IMR-90 (cell line): ENCODE measurements around the gene EHF. TPM values are rescaled to one million over a fixed set of nuclear protein-coding genes. Genes with fewer than 3 reads are reported as not detected.

ENCODE experiments used
- ATAC-seq: fragments of 200-7000 bp; cut with Tn5 transposase; 2 replicates; pipeline ENCODE4 v1.9.1; 2020; ENCODE audit warnings: low read depth, mild to moderate bottlenecking, moderate library complexity
- BruUV-seq: library from RNA; stranded (reverse); fragments of 400-500 nt; replicated peaks from 2 replicates; lab custom pipeline; 2021; lab: Mats Ljungman, UMichigan
- CTCF ChIA-PET: fragments of 300-600 bp; formaldehyde crosslinking; extraction: SDS; loops from one replicate; lab custom pipeline; 2021; ENCODE audit warnings: antibody characterized with exemption; lab: Yijun Ruan, JAX
- POLR2A ChIA-PET: fragments of 300-600 bp; sonication (Branson Sonifier 250); formaldehyde crosslinking; loops from one replicate; lab custom pipeline; 2022; ENCODE audit warnings: antibody characterized with exemption; ENCODE audit not compliant: unreplicated experiment; lab: Charles Lee
- DNase-seq: peaks from one replicate; pipeline ENCODE4 v3.0.0; 2013
- H2AFZ ChIP-seq: replicated peaks from 2 replicates; pipeline ENCODE3; 2013; ENCODE audit warnings: low read length, mild to moderate bottlenecking; ENCODE audit not compliant: poor library complexity
- H2AK5ac ChIP-seq: 2 replicates; pipeline ENCODE4 v1.6.1; 2013; ENCODE audit warnings: low read depth, low read length, inconsistent platforms
- H2AK9ac ChIP-seq: replicated peaks from 2 replicates; pipeline ENCODE3; 2013; ENCODE audit warnings: mild to moderate bottlenecking, low read depth, low read length, moderate library complexity; ENCODE audit not compliant: poor library complexity
- H2BK120ac ChIP-seq: 2 replicates; pipeline ENCODE4 v1.6.1; 2013; ENCODE audit warnings: low read depth, low read length, inconsistent platforms
- H2BK15ac ChIP-seq: 3 replicates; pipeline ENCODE4 v1.6.1; 2013; ENCODE audit warnings: low read depth, low read length, inconsistent platforms
- H2BK20ac ChIP-seq: 2 replicates; pipeline ENCODE4 v1.6.1; 2013; ENCODE audit warnings: low read depth, mild to moderate bottlenecking, inconsistent platforms, low read length, moderate library complexity
- H2BK5ac ChIP-seq: 2 replicates; pipeline ENCODE4 v1.6.1; 2013; ENCODE audit warnings: mild to moderate bottlenecking, low read depth, low read length, inconsistent platforms; ENCODE audit not compliant: poor library complexity, severe bottlenecking
- H3K14ac ChIP-seq: replicated peaks from 2 replicates; pipeline ENCODE4 v1.6.1; 2013; ENCODE audit warnings: low read depth, low read length, inconsistent platforms
- H3K18ac ChIP-seq: 2 replicates; pipeline ENCODE4 v1.6.1; 2013; ENCODE audit warnings: low read depth, low read length, control low read depth
- H3K23ac ChIP-seq: 2 replicates; pipeline ENCODE4 v1.6.1; 2013; ENCODE audit warnings: low read depth, low read length, inconsistent platforms
- H3K27ac ChIP-seq: 2 replicates; pipeline ENCODE4 v1.5.1; 2013; ENCODE audit warnings: mild to moderate bottlenecking, control low read depth, low read length; ENCODE audit not compliant: insufficient read depth
- H3K27me3 ChIP-seq: 2 replicates; pipeline ENCODE4 v1.6.1; 2013; ENCODE audit warnings: low read length; ENCODE audit not compliant: control insufficient read depth, insufficient read depth
- H3K36me3 ChIP-seq: 2 replicates; pipeline ENCODE4 v1.6.1; 2013; ENCODE audit warnings: low read length, mixed read lengths; ENCODE audit not compliant: control insufficient read depth, insufficient read depth
- H3K4ac ChIP-seq: 2 replicates; pipeline ENCODE4 v1.6.1; 2013; ENCODE audit warnings: low read depth, low read length, inconsistent platforms
- H3K4me1 ChIP-seq: 2 replicates; pipeline ENCODE4 v1.6.1; 2013; ENCODE audit warnings: low read length, mixed read lengths; ENCODE audit not compliant: control insufficient read depth, insufficient read depth
- H3K4me2 ChIP-seq: 2 replicates; pipeline ENCODE4 v1.6.1; 2013; ENCODE audit warnings: low read depth, mild to moderate bottlenecking, control low read depth, low read length, moderate library complexity
- H3K4me3 ChIP-seq: 2 replicates; pipeline ENCODE4 v1.5.1; 2013; ENCODE audit warnings: low read depth, mild to moderate bottlenecking, control low read depth, low read length, moderate library complexity; ENCODE audit not compliant: insufficient read depth
- H3K56ac ChIP-seq: 2 replicates; pipeline ENCODE4 v1.6.1; 2013; ENCODE audit warnings: low read length, inconsistent platforms; ENCODE audit not compliant: insufficient read depth; ENCODE audit errors: extremely low read depth
- H3K79me1 ChIP-seq, 2 experiments: 2 replicates each; pipeline ENCODE4 v1.6.1; 2013; ENCODE audit warnings: low read length in 2 of 2, inconsistent platforms in 1 of 2, low read depth in 1 of 2
- H3K9ac ChIP-seq: 2 replicates; pipeline ENCODE4 v1.6.1; 2013; ENCODE audit warnings: low read depth, low read length, control low read depth
- H3K9me1 ChIP-seq: 2 replicates; pipeline ENCODE4 v1.6.1; 2013; ENCODE audit warnings: low read length, inconsistent platforms; ENCODE audit not compliant: insufficient read depth
- H3K9me3 ChIP-seq: 2 replicates; pipeline ENCODE4 v1.6.1; 2013; ENCODE audit warnings: low read length; ENCODE audit not compliant: control insufficient read depth, insufficient read depth
- H4K20me1 ChIP-seq: 2 replicates; pipeline ENCODE4 v1.6.1; 2013; ENCODE audit warnings: low read length, inconsistent platforms; ENCODE audit not compliant: insufficient read depth
- H4K5ac ChIP-seq: 2 replicates; pipeline ENCODE4 v1.6.1; 2013; ENCODE audit warnings: mild to moderate bottlenecking, low read depth, low read length, control low read depth
- H4K8ac ChIP-seq, 2 experiments: 2 replicates each; pipeline ENCODE4 v1.6.1; 2013; ENCODE audit warnings: low read depth in 2 of 2, low read length in 2 of 2, control low read depth in 1 of 2, inconsistent platforms in 1 of 2
- H4K91ac ChIP-seq: 2 replicates; pipeline ENCODE4 v1.6.1; 2013; ENCODE audit warnings: low read depth, low read length, inconsistent platforms; ENCODE audit not compliant: insufficient read depth
- SMC3 ChIP-seq: fragments of 150-350 bp; IDR thresholded peaks from 2 replicates; pipeline ENCODE4 v1.6.1; 2016; ENCODE audit warnings: low read depth, mild to moderate bottlenecking, antibody characterized with exemption, low read length, moderate library complexity
- WGBS, 2 experiments: methylation state at CpG; one replicate each; pipeline versions ENCODE4 v1.1.5 to v1.1.7; 2013; ENCODE audit warnings: missing lambda C conversion rate in 2 of 2; ENCODE audit not compliant: insufficient read length in 1 of 2; ENCODE audit errors: extremely low coverage in 2 of 2; 5-methylcytosine and 5-hydroxymethylcytosine counted together
- dilution Hi-C: fragments of 300-500 bp; cut with HindIII; formaldehyde crosslinking; loops from one replicate; pipeline ENCODE4 v1.14.3; 2018; ENCODE audit warnings: low sequenced_read_pairs; ENCODE audit not compliant: unreplicated experiment
- in situ Hi-C: fragments of 300-500 bp; cut with MboI; formaldehyde crosslinking; loops from 3 replicates; pipeline ENCODE4 v1.14.3; 2019; ENCODE audit warnings: low sequenced_read_pairs, inconsistent platforms, mixed read lengths
- intact Hi-C: fragments of 100-400 bp; cut with micrococcal nuclease; formaldehyde crosslinking; loops from 2 replicates; pipeline ENCODE4 v1.10.0; 2022
- polyA plus RNA-seq, 3 experiments: library from polyadenylated mRNA; depleted of rRNA; stranded (reverse); fragments of >200 nt; gene quantifications; 2 replicates each; pipeline ENCODE4 v1.2.3, GENCODE V29; 2012; ENCODE audit warnings: low replicate concordance in 1 of 3
- total RNA-seq: library from RNA; depleted of rRNA; stranded (reverse); fragments of >200 nt; gene quantifications from 2 replicates; pipeline ENCODE4 v1.2.3, GENCODE V29; 2012

EHF gene
- total and polyA plus RNA-seq, 2 of the 4 experiments (the other 2 are of a cell fraction), result under 0.01 TPM; not detected in 1

DNA sequence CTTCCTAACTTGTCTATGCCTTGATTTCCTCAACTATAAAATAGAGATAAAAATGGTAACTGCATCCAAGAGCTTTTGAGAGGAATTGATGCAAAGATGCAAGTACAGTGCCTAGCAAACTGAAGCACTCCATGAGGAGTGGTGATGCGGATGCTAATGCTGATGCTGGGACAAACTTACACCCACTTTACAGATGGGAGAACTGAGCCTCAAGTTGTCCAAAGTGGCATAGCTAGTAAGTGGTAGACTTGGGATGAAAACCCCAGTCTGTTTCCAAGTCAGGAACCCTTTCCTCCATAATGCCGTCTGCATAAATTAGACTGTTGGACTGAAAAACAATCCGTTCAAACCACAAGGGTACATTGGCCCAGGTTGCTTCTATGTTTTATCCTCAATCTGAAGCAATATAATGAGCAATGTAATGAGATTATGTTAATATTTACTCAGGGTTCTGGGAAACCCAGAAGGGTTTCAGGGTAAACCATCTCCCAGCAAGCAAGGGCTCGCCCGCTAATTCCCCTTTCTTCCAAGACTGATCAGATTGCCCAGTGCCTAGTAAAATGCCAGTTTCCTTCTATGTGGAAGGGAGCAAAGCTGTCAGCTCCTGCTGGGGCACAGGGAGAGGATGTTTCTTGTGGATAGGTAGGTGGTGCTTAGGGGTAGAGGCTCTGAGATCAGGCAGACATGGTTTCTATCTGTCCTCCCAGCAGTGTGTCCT, 10.4 kb upstream of the EHF start:
- Histone ChIP-seq H3K36me3 (no peaks in the 10 kb centered on the region), H3K9me1 (peaks cover 8% of the 10 kb centered on the region; the same call in 1 of the 2 replicates), H2AK5ac (no peak overlapping the region; the same call in 1 of the 2 replicates), H3K27ac (no peak overlapping the region), H3K79me1 (no peaks in the 10 kb centered on the region), H4K20me1 (no peaks in the 10 kb centered on the region), H3K4ac (no peak overlapping the region), H4K5ac (no peak overlapping the region), H3K56ac (no peak overlapping the region), H2BK20ac (no peak overlapping the region), H2AFZ (no peak overlapping the region), H2BK5ac (no peak overlapping the region), H4K8ac (no peak overlapping the region), H3K9ac (no peak overlapping the region), H3K18ac (no peak overlapping the region), H3K27me3 (no peaks in the 10 kb centered on the region; the same call in 1 of the 2 replicates), H3K14ac (no peak overlapping the region), H2AK9ac (no peak overlapping the region), H4K91ac (no peak overlapping the region), H3K9me3 (no peaks in the 10 kb centered on the region), H3K4me2 (no peak overlapping the region), H2BK120ac (no peak overlapping the region), H3K23ac (no peak overlapping the region), H2BK15ac (no peak overlapping the region), H3K4me3 (no peak overlapping the region), H3K4me1 (peaks cover 3% of the 10 kb centered on the region; the same call in 1 of the 2 replicates)
- in situ Hi-C loops (no loop called here), dilution Hi-C loops (no loop called here), intact Hi-C loops (no loop called here)
- BruUV-seq, result no TSS peak
- 80% methylated on average over 1 of the region's 5 CpGs; no CpG with 5 or more reads in 1 of the 2 experiments for WGBS, 2 experiments
- ATAC-seq, result no peak
- no peak for TF ChIP-seq SMC3
- ChIA-PET POLR2A (no interaction called here), CTCF (no interaction called here)
- DNase-seq, result no peak
